Adrenal gland (tissue), 5 donors: ENCODE measurements around the gene ANKS1A.

Experiments used
- POLR2A ChIP-seq, 2 donors: fragments of 450-650 bp; IDR thresholded peaks; one replicate each; pipeline ENCODE4 v1.6.1; 2017; ENCODE audit warnings: antibody characterized with exemption in 2 of 2, mild to moderate bottlenecking in 2 of 2, moderate library complexity in 1 of 2
- TF ChIP-seq, protein P1 (sequence below), 6 experiments: fragments of 450-650 bp in 4 of 6; fragments of 200-600 bp in 2 of 6; sonication (generic) in 1 of 6; IDR thresholded peaks; 1 replicate in 5 of 6; 2 replicates in 1 of 6; pipeline versions ENCODE4 v1.5.1 to v1.8.0; 2016 to 2021; ENCODE audit warnings: antibody characterized with exemption in 6 of 6, mild to moderate bottlenecking in 2 of 6, moderate library complexity in 1 of 6
- donor health status: DM: no; HTN: no; CAD: no.

DNA sequence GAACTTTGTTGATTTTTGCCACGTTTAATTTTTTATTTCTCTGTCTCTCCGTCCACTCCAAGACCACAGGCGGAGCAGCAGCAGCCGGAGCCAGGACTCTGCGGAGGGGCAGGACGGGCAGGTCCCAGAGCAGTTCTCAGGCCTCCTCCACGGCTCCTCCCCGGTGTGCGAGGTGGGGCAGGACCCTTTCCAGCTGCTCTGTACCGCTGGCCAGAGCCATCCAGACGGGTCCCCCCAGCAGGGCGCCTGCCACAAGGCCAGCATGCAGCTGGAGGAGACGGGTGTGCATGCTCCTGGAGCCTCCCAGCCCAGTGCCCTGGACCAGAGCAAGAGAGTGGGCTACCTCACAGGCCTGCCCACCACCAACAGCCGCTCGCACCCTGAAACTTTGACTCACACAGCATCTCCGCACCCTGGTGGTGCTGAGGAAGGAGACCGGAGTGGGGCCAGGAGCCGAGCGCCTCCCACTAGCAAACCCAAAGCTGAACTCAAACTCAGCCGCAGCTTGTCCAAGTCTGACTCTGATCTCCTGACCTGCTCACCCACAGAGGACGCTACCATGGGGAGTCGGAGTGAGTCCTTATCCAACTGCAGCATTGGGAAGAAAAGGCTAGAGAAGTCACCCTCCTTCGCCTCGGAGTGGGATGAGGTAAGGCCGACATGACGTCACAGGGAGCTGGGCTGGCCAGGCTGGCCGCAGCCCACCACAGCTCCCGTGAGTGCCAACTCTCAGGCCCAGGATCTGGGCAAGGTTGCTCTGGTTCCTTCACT lies 128.5 kb downstream of the ANKS1A start:
- no peak for TF ChIP-seq POLR2A (IDR thresholded peaks at IDR 0.05)
- TF ChIP-seq, protein P1, sequence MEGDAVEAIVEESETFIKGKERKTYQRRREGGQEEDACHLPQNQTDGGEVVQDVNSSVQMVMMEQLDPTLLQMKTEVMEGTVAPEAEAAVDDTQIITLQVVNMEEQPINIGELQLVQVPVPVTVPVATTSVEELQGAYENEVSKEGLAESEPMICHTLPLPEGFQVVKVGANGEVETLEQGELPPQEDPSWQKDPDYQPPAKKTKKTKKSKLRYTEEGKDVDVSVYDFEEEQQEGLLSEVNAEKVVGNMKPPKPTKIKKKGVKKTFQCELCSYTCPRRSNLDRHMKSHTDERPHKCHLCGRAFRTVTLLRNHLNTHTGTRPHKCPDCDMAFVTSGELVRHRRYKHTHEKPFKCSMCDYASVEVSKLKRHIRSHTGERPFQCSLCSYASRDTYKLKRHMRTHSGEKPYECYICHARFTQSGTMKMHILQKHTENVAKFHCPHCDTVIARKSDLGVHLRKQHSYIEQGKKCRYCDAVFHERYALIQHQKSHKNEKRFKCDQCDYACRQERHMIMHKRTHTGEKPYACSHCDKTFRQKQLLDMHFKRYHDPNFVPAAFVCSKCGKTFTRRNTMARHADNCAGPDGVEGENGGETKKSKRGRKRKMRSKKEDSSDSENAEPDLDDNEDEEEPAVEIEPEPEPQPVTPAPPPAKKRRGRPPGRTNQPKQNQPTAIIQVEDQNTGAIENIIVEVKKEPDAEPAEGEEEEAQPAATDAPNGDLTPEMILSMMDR (IDR thresholded peaks at IDR 0.05): no peak
